ENCODE data around the gene WHAMM.

Gene WHAMM

GRCh38 chr15:82833362-82833682 is 23.9 kb downstream of the WHAMM start:
- DNase-seq = no peak

- no peak for DNase-seq
Observed at GRCh38 chr15:82835391-82835917, 26.0 kb downstream of the WHAMM start.

DNA sequence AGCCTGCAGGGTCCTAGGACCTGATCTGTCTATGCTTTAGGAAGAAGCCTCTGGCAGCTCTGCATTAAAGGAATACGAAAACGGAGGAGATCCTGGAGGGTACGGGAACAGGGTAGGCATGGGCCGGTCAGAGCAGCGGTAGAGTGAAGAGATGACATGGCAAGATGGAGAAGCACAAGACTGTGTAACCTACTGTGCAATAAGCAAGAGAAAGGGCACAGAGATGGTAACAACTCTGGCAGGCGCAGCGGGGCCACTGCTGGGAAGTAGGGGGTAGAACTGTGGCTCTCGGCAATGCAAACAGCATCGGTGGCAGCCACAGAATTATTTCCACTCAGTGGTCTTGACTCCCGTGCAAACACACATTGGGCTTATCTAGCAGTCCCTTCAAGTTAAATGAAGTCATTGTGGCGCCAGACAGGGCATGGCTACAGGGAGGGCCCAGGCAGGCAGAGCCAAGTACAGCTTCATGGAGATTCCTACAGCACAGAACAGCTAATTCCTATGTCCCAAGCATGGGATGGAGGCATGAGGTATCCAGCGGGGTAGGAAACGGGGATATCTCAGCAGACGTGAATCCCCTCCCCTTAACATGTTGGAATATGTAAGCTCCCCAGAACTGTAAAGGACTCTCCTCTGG is 28.8 kb downstream of the WHAMM start:
- no peak for DNase-seq

- no peak for DNase-seq
Observed at GRCh38 chr15:82839136-82839535, 29.7 kb downstream of the WHAMM start.

- no peak for DNase-seq
Observed at GRCh38 chr15:82840166-82840565, 30.7 kb downstream of the WHAMM start.

DNA sequence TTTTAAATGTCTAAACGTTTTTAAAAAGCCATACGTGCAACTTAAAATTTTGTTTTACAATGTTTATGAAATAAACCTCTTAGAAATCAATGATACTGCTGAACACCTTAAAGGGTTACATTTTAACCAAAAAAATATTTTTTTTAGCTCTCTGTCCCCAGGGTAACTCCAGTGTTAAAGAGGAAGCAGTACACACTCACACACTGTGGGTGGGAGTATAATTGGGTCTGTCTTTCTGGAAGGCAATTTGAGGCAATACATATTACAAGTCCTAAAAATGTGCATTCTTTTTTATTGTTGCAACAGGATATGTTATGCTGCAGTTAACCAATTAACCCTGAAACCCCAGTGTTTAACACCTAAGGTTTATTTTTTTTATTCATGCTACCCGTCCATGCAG is 34.1 kb downstream of the WHAMM start:
- no peak for DNase-seq

DNA sequence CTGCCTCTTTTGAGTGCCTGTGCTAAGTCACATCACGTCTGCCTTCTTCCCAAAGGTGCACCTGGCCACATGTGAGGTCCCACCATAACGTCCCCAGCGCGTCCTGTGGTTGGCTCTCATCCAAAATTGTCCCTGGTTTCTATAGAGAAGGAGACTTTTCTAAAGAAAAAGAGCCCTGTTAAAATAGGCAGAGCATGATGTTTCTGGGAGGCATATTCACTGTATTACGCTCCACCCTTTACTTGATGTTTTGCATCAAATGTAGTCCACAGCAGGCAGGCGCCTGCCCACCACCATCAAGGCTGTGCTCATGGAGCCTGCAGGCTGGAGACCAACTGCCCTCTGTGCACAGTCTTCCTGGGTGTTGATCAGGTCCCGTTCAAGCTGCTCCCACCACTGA is 36.3 kb downstream of the WHAMM start:
- no peak for DNase-seq

DNA sequence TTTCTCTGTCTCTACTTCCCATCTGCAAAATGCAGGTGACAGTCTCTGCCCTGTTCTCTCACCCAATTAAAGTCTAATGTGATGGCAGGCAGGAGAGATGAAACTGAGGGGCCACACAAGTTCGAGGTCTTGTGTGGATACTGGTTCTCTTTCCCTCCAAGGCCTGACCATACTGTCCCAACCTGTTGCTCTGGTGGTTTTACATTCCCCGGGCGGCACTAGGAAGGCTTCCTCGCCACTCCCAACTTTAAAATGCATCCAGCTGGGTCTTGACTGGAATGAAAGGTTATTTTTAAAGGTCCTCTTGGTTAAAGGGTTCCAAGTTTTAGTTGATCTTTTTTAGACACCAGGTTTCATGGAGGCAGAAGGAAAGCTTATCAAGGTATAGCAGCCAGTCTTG is 37.2 kb downstream of the WHAMM start:
- no peak for DNase-seq

- DNase-seq = no peak
Observed at GRCh38 chr15:82847703-82848102, 38.3 kb downstream of the WHAMM start.

DNA sequence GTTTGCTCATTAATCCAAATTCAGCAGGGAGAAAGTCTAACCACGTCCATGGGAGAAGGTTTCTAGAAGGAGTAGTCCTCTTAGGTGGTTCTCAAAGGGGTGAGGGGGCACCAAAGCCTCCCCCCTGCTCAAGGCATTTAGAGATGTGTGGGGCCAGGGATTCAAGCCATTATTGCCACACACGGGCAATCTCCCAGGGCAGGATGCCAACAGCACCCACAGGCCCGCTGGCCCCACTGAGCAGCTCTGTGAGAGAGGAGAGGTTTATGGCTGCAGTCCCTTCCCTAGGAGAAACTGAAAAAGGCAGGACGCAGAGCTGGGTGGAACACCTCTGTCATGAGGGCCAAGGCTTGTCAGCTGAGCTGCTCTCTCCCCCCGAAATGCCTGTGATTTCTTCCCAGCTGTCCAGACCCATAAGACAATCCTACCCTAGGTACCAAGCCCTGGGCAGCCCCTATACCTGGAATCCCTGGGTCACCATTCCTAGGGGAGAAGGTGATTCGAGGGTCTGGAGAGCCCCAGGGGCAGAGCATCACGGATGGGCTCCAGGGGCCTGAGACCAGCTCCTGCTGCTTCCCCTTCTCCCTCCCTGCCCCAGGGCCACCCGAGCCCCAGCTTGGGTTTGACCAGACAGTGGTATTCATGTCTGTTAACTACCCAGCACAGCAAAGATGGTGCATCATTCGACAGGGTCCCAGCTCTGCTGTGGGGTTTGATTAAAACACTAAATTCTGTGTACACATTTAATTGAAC is 39.0 kb downstream of the WHAMM start:
- no peak for DNase-seq

DNA sequence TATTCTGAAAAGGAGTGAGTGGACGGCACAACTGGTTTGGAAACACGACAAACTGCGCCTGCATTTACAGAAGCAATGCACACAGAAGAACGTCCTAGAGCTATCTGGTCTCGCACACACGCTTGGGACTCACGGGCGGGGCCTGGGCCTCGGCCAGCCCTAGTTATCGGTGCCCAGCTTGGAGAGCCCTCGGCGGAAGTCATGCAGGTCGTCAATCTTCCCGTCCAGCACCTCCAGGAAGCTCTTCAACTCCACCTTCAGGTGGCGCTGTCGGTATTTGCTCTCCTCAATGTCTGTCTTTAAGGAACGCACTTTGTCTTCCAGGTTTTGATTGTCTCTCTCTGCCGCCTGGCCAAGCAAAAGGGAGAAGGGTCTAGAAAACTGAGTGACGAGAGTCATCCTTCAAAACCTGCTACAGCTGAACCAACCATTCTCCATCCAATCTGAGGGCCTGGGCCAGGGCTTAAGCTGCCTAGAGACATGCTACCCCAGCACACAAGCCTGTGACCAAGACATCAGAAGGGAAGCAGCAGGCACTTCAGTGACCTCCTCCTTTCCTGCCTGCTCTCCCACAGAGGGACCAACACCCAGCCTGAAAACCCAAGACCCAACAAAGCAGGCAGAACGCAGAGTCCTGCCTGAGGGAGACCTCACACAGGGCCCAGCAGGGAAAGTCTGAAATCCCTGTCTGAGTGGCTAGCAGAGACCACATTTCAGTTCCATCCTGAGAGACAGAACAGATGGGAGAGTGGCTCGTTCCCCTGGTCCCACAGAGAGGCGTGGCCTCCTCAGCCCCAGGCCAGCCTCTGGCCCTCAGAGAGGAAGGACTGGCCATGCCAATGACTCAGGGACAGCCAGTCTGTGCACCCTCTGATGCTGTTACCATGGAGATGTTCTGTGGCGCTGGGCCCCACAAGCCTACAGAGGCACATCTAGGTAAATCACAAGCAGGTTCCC is 40.4 kb downstream of the WHAMM start:
- peak in 19 of 56 donors; percentile 4 to 44 (median 16) for DNase-seq

DNA sequence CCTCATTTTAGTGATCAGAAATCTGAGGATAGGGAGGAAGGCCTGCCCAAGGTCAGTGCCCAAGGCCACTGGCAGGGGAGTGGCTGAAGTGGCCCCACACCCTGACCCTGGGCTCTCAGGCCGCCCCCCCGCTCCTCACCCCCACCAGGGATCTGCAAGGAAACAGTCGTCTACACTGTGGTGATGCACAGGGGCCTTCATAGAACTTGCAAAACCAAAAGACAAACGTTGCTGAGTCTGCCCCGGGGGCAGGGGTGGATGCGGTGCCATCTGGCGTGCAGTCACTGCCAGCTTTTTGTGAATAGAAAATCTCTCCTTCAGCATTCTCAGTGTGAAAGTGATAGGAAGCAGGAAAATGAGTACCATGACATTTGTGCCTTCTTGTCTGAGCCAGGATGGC is 41.3 kb downstream of the WHAMM start:
- DNase-seq = peak in 1 of 56 donors; percentile 4

- DNase-seq = no peak
Observed at GRCh38 chr15:82851306-82851850, 42.0 kb downstream of the WHAMM start.

DNA sequence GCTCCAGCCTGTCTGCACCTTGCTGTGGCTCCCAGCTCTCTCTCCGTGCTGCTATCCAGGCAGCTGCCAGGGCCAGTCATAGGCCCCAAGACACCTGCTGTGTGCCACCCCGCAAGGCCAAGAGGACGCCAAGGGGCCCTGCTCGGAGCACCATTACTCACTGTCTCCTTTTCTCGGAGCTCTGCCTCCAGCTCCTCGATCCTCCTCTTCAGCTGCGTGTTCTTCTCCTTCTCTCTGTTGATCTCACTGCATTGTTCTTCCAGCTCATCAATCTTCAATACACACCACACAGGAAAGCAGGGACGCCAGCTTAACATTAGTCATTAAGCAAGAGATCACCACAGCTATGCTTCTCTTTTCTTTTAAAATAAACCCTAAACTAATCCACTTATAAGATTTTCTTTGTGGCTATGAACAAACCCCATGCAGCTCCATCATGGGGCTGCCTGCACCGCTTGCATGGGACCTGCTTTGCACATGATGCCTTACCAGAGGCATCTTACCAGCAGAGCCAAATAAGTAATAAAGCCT is 42.6 kb downstream of the WHAMM start:
- DNase-seq = no peak

- no peak for DNase-seq
Observed at GRCh38 chr15:82852941-82853561, 43.6 kb downstream of the WHAMM start.

DNA sequence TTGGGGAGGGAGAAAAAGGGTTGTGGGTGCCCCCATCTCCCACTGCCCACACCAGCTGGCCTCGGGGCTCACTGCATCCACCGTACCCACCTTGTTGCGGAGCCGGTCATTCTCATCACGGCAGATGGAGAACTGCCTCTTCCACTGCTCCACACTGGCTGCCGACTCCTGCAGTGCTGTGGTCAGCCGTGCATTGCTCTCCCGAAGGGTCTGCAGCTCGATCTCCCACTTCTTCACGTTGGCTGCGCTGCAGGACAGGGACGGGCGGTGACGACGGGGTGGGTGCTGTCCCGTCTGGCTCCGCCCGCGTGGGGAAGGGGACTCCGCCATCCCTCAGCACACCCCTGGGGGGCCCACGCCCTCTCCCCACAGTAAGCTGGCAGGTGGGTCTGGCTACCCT is 45.1 kb downstream of the WHAMM start:
- DNase-seq = no peak

DNA sequence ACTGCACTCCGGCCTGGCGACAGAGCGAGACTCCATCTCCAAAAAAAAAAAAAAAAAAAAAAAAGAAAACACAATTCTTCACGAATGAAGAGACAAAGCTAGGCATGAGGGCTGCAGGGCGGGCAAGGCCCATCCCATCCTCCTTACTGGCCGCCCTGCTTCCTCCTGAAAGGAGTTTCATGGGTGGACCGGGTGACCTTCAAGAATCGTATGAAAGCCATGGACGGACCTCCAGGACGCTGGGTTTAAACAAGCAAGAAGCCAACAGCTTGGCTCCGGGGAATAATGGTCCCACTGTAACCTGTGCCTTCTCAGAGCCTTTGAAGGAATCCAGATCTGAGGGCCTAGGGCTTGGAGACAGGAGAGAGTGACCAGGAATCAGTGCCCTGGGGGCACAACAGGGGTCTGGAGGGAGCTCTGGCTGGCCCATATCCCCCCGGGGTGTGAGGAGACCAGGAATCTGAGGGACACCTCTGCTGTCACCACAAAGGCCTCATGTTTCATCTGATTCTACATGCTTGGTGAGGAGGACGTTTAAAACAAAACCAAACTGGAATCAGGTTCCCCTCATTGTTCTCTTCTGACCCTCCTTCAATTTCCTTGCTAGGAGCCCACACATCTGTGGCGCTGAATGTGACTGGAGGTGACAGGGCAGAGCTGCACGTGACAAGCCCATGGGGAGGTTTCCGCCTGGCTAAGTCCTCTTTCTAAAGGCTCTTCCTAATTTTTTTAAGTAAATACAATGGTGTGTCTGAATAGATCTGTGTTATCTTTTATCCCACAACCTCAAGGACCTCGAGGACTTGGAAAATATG is 46.1 kb downstream of the WHAMM start:
- DNase-seq = no peak

DNA sequence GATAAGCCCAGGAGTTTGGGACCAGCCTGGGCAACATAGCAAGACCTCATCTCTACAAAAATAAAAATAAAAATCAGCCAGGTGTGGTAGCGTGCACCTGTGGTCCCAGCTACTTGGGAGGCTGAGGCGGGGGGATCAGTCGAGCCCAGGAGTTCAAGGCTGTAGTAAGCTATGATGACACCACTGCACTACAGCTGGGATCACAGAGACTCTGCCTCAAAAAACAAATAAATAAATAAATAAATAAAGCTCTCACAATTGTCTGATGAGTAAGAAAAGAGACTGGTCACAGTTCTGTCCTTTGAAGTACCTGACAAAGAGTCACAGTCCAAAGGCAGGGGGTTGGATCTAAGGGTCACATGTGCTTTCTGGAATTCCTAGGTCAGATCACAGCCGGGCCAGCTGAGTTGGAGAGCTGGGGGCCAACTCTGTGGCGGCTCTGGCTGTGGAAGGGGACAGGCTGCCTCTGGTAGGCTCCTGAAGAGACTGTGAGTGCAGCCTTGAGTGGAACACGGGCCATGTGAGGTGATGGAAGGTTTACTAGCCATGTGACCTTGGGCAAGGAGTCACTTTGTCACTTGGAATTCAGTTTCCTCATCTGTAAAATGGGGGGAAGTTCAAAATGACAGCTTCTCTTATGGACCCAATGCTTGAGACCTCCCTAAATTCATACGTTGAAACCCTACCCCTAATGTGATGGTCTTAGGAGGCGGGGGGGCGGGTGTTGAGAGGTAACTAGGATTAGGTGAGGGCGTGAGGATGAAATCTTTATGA is 47.2 kb downstream of the WHAMM start:
- no peak for DNase-seq

DNA sequence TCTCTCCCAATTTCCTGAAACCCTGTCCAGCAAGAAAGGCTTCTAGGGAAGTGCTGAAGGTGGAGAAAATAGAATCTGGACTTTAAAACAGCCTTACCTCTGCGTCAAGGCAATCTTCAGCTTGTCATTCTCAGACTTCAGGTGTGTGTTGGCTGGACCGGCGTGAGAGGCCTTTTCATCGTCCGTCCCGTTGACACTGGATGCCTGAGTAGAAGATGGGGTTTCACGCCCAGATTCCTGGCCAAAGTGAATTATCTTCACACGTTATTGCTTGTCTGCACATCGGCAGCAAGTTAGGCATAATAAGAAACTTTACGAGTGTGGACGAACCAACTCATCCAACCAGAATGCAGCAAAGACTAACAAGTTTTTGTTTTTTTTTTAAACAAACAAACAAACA is 49.5 kb downstream of the WHAMM start:
- DNase-seq = no peak

Measured in nucleus accumbens (tissue), 56 donors.